Effector memory CD4-positive, alpha-beta T cell (primary cell): Measurements from ENCODE around the gene STAB1.

ENCODE experiments used
- DNase-seq, 3 donors: peaks; one replicate each; pipeline ENCODE4 v3.0.0-alpha.2; 2020
- H3K27ac ChIP-seq: 2 replicates; pipeline ENCODE4 v1.7.0; 2013; ENCODE audit warnings: mild to moderate bottlenecking, low read length, moderate library complexity; ENCODE audit not compliant: insufficient read depth, poor library complexity, severe bottlenecking
- H3K27me3 ChIP-seq: replicated peaks from 2 replicates; pipeline ENCODE4 v1.7.0; 2013; ENCODE audit warnings: mild to moderate bottlenecking, low read length; ENCODE audit not compliant: insufficient read depth, control insufficient read depth, poor library complexity, severe bottlenecking
- H3K36me3 ChIP-seq: 2 replicates; pipeline ENCODE4 v1.7.0; 2013; ENCODE audit warnings: mild to moderate bottlenecking, low read length, moderate library complexity; ENCODE audit not compliant: control insufficient read depth, insufficient read depth
- H3K4me1 ChIP-seq: 2 replicates; pipeline ENCODE4 v1.7.0; 2013; ENCODE audit warnings: low read length, mild to moderate bottlenecking; ENCODE audit not compliant: control insufficient read depth, insufficient read depth, poor library complexity, severe bottlenecking
- H3K4me3 ChIP-seq: 2 replicates; pipeline ENCODE4 v1.7.0; 2013; ENCODE audit warnings: low read length, low read depth, mild to moderate bottlenecking; ENCODE audit not compliant: insufficient read depth, poor library complexity, severe bottlenecking
- H3K9me3 ChIP-seq: 2 replicates; pipeline ENCODE4 v1.7.0; 2013; ENCODE audit warnings: mild to moderate bottlenecking, low read length, moderate library complexity; ENCODE audit not compliant: control insufficient read depth

Gene STAB1

DNA sequence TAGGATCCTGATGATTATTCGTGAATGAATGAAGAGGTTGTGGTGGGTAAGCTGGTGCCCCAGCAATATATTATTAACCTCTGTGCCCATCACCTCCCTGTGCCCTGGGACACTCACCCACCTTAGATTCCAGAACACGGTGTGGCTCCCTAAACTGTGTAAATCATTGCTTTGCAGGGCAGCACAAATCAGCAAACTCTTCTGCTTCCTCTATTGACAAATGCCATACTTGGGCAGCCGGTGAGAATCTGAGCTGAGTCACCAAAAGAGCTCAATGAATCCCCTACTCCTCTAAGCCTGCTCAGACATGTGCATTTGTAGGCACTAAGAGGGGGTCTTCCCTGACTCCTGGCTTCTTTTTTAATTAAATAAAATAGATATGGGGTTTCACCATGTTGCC lies 57.0 kb downstream of the STAB1 start:
- Histone ChIP-seq H3K36me3 (peaks cover 59% of the 10 kb centered on the region), H3K4me1 (no peaks in the 10 kb centered on the region), H3K4me3 (no peak overlapping the region), H3K27me3 (no peaks in the 10 kb centered on the region), H3K27ac (peak overlapping the region; percentile 16), H3K9me3 (no peaks in the 10 kb centered on the region)
- DNase-seq, result no peak

DNA sequence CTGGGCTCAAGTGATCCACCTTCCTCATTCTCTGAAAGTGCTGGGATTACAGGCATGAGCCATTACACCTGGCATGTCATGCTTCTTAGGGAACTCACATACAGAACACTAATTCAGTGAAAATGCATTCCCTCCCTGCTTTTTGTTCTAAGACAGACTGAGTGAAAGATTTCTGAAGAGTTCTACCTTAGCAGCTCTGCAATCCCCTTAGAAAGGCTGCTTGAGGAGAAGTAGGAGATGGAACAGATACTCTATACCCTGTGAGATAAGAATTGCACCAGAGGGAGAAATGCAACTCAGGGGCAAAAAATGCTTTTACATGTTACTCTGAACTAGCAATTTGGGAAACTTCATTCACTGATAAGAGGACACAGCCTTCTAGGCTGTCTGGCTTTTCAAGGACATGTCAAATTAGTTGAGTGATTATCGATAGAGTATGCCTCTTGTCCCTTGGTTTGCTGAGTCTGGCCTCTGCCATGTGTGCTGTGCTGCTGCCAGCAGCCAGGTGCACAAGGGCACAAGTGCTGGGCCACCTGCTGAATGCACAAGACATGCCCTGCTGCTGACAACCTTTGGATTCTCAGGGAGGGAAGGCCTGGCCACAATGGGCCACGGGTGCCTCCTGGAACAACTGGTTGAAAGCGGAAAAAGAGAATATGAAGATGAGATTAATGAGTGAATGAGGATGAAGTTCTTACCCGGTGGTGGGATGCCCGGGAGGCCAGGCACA lies 59.1 kb downstream of the STAB1 start:
- no peaks in the 10 kb centered on the region for H3K9me3 ChIP-seq
- H3K4me3 ChIP-seq, result no peak overlapping the region
- peaks cover 63% of the 10 kb centered on the region for H3K36me3 ChIP-seq
- H3K27me3 ChIP-seq, result no peaks in the 10 kb centered on the region
- H3K4me1 ChIP-seq, result peaks cover under 1% of the 10 kb centered on the region
- DNase-seq, result no peak
- H3K27ac ChIP-seq, result no peak overlapping the region

DNA sequence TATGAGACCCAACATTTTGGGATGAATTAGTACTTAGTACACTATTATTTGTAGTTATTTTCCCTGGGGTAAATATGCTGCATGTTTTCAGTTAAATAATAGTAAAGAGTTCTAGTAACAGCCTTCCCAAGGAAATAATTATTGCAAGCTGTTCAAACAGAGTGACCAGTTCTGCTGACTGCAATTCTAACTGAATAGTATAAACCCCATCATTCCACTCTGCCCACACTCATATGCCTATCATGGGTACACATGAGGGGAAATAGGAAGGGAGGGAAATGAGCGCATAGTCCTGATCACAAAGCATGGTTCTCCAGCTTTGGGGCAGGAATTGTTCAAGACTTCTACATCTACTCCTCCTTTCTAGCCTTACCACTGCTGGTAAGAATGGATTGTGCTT lies 59.9 kb downstream of the STAB1 start:
- Histone ChIP-seq H3K4me1 (peaks cover 4% of the 10 kb centered on the region), H3K9me3 (no peaks in the 10 kb centered on the region), H3K36me3 (peaks cover 68% of the 10 kb centered on the region), H3K27me3 (no peaks in the 10 kb centered on the region), H3K4me3 (no peak overlapping the region), H3K27ac (no peak overlapping the region)
- DNase-seq, result no peak

- H3K36me3 ChIP-seq, result peaks cover 57% of the 10 kb centered on the region
- no peaks in the 10 kb centered on the region for H3K27me3 ChIP-seq
- no peak overlapping the region for H3K27ac ChIP-seq
- DNase-seq, result no peak
- no peaks in the 10 kb centered on the region for H3K9me3 ChIP-seq
- no peak overlapping the region for H3K4me3 ChIP-seq
- peaks cover 4% of the 10 kb centered on the region for H3K4me1 ChIP-seq
These were observed 62.1 kb downstream of the STAB1 start for GRCh38 chr3:52557011-52557960.

- no peak overlapping the region for H3K27ac ChIP-seq
- H3K4me1 ChIP-seq, result peaks cover 4% of the 10 kb centered on the region
- DNase-seq, result no peak
- no peak overlapping the region for H3K4me3 ChIP-seq
- H3K9me3 ChIP-seq, result no peaks in the 10 kb centered on the region
- no peaks in the 10 kb centered on the region for H3K27me3 ChIP-seq
- H3K36me3 ChIP-seq, result peaks cover 62% of the 10 kb centered on the region
These were observed 63.3 kb downstream of the STAB1 start for GRCh38 chr3:52558436-52558835.

DNA sequence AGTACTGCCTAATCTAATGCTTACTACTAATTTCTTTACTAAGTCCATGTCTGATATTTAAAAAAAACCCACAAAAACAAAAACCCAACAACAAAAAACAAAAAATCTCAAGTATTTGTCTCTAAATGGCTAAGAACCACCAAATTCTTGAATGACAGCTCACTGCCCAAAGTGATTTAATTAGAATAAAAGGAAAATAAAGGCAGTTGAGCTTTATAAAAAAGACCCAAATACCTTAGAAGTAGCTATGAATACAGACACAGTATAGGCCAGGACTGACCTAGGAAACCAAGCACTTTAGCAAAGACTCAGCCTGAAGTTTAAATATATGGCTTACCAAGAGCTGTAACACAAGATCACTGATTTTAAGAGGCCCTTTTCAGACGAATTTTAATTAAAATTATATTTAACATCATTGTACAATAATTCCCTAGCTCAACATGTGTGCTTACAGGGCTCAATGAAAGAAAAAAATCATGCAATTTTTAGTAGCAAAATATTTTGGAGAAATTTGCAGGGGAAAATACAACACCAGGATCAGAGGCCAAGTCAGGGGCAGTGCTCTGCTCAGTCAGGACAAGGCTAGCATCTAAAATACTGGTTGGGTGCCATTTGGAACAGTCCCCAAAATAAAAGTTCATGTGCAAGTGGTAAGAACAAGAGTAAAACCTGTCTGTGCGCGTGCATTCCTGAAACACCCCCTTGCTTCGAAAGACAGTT lies 66.0 kb downstream of the STAB1 start:
- Histone ChIP-seq H3K4me1 (peaks cover 4% of the 10 kb centered on the region), H3K36me3 (peaks cover 47% of the 10 kb centered on the region), H3K4me3 (no peak overlapping the region), H3K9me3 (no peaks in the 10 kb centered on the region), H3K27me3 (no peaks in the 10 kb centered on the region), H3K27ac (no peak overlapping the region)
- no peak for DNase-seq

DNA sequence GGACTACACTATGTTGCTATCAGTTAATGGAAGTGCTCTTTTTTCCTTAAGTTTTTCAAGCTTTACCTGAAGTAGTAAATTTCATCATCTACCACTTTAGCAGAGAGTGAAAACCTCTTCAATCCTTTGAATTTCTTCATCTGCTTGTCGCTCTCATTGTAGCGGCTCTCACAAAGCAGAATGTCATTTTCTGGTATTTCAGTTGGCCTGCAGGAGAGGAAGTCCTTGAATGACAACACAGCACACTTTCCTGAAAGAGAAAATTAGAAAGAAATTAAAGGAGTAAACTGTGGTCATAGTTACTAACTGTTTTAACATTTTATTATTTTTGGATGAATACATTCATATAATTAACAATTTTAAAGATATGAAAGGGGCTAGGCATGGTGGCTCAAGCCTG lies 68.8 kb downstream of the STAB1 start:
- Histone ChIP-seq H3K36me3 (peaks cover 28% of the 10 kb centered on the region), H3K4me3 (no peak overlapping the region), H3K4me1 (peaks cover 4% of the 10 kb centered on the region), H3K9me3 (no peaks in the 10 kb centered on the region), H3K27ac (no peak overlapping the region), H3K27me3 (no peaks in the 10 kb centered on the region)
- DNase-seq, result no peak

DNA sequence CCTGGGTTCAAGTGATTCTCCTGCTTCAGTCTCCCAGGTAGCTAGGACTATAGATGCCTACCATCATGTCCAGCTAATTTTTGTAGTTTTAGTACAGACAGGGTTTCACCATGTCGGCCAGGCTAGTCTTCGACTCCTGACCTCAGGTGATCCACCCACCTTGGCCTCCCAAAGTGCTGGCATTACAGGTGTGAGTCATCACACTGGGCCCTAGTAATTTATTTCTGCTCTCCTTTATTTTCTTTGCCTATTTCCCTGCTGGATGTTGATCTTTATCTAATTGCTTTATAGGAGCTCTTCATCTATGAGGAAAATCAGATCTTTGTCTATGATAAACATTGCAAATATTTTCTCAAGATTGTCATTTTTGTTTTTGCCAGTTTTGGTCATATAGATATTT lies 72.9 kb downstream of the STAB1 start:
- Histone ChIP-seq H3K4me3 (no peak overlapping the region), H3K36me3 (peaks cover 13% of the 10 kb centered on the region), H3K27ac (no peak overlapping the region), H3K4me1 (no peaks in the 10 kb centered on the region), H3K9me3 (no peaks in the 10 kb centered on the region), H3K27me3 (no peaks in the 10 kb centered on the region)
- DNase-seq, result no peak

GRCh38 chr3:52570076-52570475 lies 74.9 kb downstream of the STAB1 start:
- no peaks in the 10 kb centered on the region for H3K9me3 ChIP-seq
- H3K36me3 ChIP-seq, result peaks cover 4% of the 10 kb centered on the region
- no peak overlapping the region for H3K27ac ChIP-seq
- no peaks in the 10 kb centered on the region for H3K4me1 ChIP-seq
- H3K4me3 ChIP-seq, result no peak overlapping the region
- H3K27me3 ChIP-seq, result no peaks in the 10 kb centered on the region
- no peak for DNase-seq
